ENCODE data around the gene TBC1D24. TPM values are rescaled to one million over a fixed set of nuclear protein-coding genes. Genes with fewer than 3 reads are reported as not detected.
"Not testable (repeated sequence)": the region's sequence is repeated elsewhere in the genome, so short reads cannot be mapped to it uniquely, and the experiment has no call there.

Gene TBC1D24
- total and polyA plus RNA-seq, 4 donors: 9.0 to 35.7 (median 23.3) TPM

GRCh38 chr16:2432801-2433505, 42.0 kb upstream of the TBC1D24 start:
- Histone ChIP-seq H3K27ac (ENCODE audit: low read depth in 1 of 2, low read length in 1 of 2) (no peak overlapping the region), H3K9ac (ENCODE audit: insufficient read depth in 1 of 2, low read length in 2 of 2) (no peak overlapping the region), H3K27me3 (ENCODE audit: control insufficient read depth in 3 of 3, insufficient read depth in 3 of 3, low read length in 2 of 3) (no peaks in the 10 kb centered on the region), H3K36me3 (ENCODE audit: control insufficient read depth in 4 of 4, insufficient read depth in 4 of 4, low read length in 4 of 4) (peaks cover 0 to 33% (median 23%) of the 10 kb centered on the region in 4 donors), H3K4me1 (ENCODE audit: control insufficient read depth in 5 of 5, insufficient read depth in 5 of 5, low read length in 5 of 5) (peaks cover 0 to 18% (median 8%) of the 10 kb centered on the region in 5 donors), H3K4me3 (no peak overlapping the region), H3K9me3 (ENCODE audit: control insufficient read depth in 4 of 4, insufficient read depth in 3 of 4, low read length in 3 of 4) (no peaks in the 10 kb centered on the region)
- DNase-seq: no peak
- no peak for TF ChIP-seq CTCF (IDR thresholded peaks at IDR 0.05; ENCODE audit: control extremely low read depth, extremely low read depth)
- WGBS, 2 donors: 91 to 94% methylated on average over 15 of the region's 15 CpGs
- no peak for ATAC-seq (ENCODE audit: insufficient read depth, low FRiP score)

DNA sequence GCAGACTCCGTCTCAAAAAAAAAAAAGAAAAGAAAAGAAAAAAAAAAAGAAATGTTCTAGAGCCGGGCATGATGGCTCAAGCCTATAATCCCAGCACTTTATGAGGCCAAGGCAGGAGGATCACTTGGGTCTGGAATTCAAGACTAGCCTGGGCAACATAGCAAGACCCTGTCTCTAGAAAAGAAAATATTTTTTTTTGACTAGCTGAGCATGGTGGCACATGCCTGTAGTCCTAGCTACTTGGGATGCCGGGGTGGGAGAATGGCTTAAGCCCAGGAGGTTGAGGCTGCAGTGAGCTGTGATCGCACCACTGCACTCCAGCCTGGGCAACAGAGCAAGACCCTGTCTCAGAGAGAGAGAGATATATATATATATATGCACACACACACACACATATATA, 39.7 kb upstream of the TBC1D24 start:
- not testable (repeated sequence) for H3K9ac ChIP-seq (ENCODE audit: insufficient read depth in 1 of 2, low read length in 2 of 2); H3K9me3 ChIP-seq (ENCODE audit: control insufficient read depth in 4 of 4, insufficient read depth in 3 of 4, low read length in 3 of 4); H3K27me3 ChIP-seq (ENCODE audit: control insufficient read depth in 3 of 3, insufficient read depth in 3 of 3, low read length in 2 of 3); ATAC-seq (ENCODE audit: insufficient read depth, low FRiP score); H3K27ac ChIP-seq (ENCODE audit: low read depth in 1 of 2, low read length in 1 of 2); DNase-seq; H3K4me3 ChIP-seq
- whole genome bisulfite sequencing, 2 donors: 81 to 96% methylated on average over 3 to 4 of the region's 4 CpGs
- H3K36me3 ChIP-seq (ENCODE audit: control insufficient read depth in 4 of 4, insufficient read depth in 4 of 4, low read length in 4 of 4): peaks cover 0 to 35% (median 25%) of the 10 kb centered on the region in 4 donors
- H3K4me1 ChIP-seq (ENCODE audit: control insufficient read depth in 5 of 5, insufficient read depth in 5 of 5, low read length in 5 of 5): peaks cover 0 to 11% (median under 1%) of the 10 kb centered on the region in 5 donors

GRCh38 chr16:2436110-2436509, 38.8 kb upstream of the TBC1D24 start:
- H3K9ac ChIP-seq (ENCODE audit: insufficient read depth in 1 of 2, low read length in 2 of 2): no peak overlapping the region
- ATAC-seq (ENCODE audit: insufficient read depth, low FRiP score): no peak
- peaks cover 0 to 35% (median 24%) of the 10 kb centered on the region in 4 donors for H3K36me3 ChIP-seq (ENCODE audit: control insufficient read depth in 4 of 4, insufficient read depth in 4 of 4, low read length in 4 of 4)
- H3K4me1 ChIP-seq (ENCODE audit: control insufficient read depth in 5 of 5, insufficient read depth in 5 of 5, low read length in 5 of 5): peaks cover 0 to 2% (median 0%) of the 10 kb centered on the region in 5 donors
- no peak for TF ChIP-seq CTCF (IDR thresholded peaks at IDR 0.05; ENCODE audit: control extremely low read depth, extremely low read depth)
- H3K4me3 ChIP-seq: no peak overlapping the region
- H3K27ac ChIP-seq (ENCODE audit: low read depth in 1 of 2, low read length in 1 of 2): no peak overlapping the region
- no peaks in the 10 kb centered on the region for H3K9me3 ChIP-seq (ENCODE audit: control insufficient read depth in 4 of 4, insufficient read depth in 3 of 4, low read length in 3 of 4)
- DNase-seq: no peak
- 95 to 98% methylated on average over 9 of the region's 9 CpGs for WGBS, 2 donors
- no peaks in the 10 kb centered on the region for H3K27me3 ChIP-seq (ENCODE audit: control insufficient read depth in 3 of 3, insufficient read depth in 3 of 3, low read length in 2 of 3)

- H3K9me3 ChIP-seq (ENCODE audit: control insufficient read depth in 4 of 4, insufficient read depth in 3 of 4, low read length in 3 of 4): no peaks in the 10 kb centered on the region
- peaks cover 0 to 33% (median 20%) of the 10 kb centered on the region in 4 donors for H3K36me3 ChIP-seq (ENCODE audit: control insufficient read depth in 4 of 4, insufficient read depth in 4 of 4, low read length in 4 of 4)
- no peak overlapping the region for H3K4me3 ChIP-seq
- H3K27me3 ChIP-seq (ENCODE audit: control insufficient read depth in 3 of 3, insufficient read depth in 3 of 3, low read length in 2 of 3): no peaks in the 10 kb centered on the region
- no peak overlapping the region for H3K27ac ChIP-seq (ENCODE audit: low read depth in 1 of 2, low read length in 1 of 2)
- H3K4me1 ChIP-seq (ENCODE audit: control insufficient read depth in 5 of 5, insufficient read depth in 5 of 5, low read length in 5 of 5): no peaks in the 10 kb centered on the region
- ATAC-seq (ENCODE audit: insufficient read depth, low FRiP score) (peak; percentile 19), DNase-seq (no peak)
- WGBS, 2 donors: 90 to 95% methylated on average over 24 of the region's 24 CpGs
- no peak for TF ChIP-seq CTCF (IDR thresholded peaks at IDR 0.05; ENCODE audit: control extremely low read depth, extremely low read depth)
- H3K9ac ChIP-seq (ENCODE audit: insufficient read depth in 1 of 2, low read length in 2 of 2): no peak overlapping the region
Measured at GRCh38 chr16:2437032-2437790, 37.7 kb upstream of the TBC1D24 start.

Measured in lung (tissue), 12 donors.